ENCODE measurements around the gene ZNF3. TPM values are rescaled to one million over a fixed set of nuclear protein-coding genes. Genes with fewer than 3 reads are reported as not detected.

Gene ZNF3
- polyA plus RNA-seq, 3 donors, result 7.1 to 13.4 (median 8.9) TPM

DNA sequence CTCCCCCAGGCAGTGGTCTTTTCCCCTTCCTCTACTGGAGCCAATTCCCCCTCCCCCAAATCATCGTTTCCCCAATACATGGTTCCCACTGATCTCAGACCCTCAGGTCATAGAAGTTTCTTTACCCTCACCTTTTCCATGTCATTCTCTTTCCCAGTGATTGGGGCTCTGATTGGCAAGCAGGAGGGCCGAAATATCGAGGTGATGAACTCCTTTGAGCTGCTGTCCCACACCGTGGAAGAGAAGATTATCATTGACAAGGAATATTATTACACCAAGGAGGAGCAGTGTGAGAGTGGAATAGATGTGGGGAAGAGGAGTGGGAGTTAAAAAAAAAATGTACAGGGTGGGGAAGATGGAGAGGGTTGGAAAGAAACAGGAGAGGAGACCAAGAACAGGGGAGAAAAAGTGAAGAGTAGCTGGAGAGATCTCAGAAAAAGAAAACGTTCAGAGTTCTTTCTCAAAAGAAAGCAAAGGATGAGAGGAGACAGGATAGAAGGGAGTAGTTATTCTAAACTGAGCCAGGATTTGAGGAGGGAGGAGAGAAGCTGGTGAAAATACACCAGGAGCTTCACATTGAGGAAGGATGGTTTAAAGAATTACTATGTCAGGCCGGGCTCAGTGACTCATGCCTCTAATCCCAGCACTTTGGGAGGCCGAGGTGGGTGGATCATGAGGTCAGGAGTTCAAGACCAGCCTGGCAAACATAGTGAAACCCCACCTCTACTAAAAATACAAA lies 8.1 kb upstream of the ZNF3 start:
- H3K4me3 ChIP-seq (replicated peaks in 1 of 3; ENCODE audit: low read depth in 2 of 3, low read length in 3 of 3), result peak overlapping the region; percentile 94 to 96 (median 95)
- no peak for DNase-seq
- H2AFZ ChIP-seq (ENCODE audit: insufficient read depth, low read depth, low read length, poor library complexity, severe bottlenecking), result peak overlapping the region; percentile 94
- H4K20me1 ChIP-seq (ENCODE audit: insufficient read depth, low read length), result no peaks in the 10 kb centered on the region
- no peaks in the 10 kb centered on the region for H3K9me3 Mint-ChIP-seq
- no peaks in the 10 kb centered on the region for H3K9me3 ChIP-seq (replicated peaks in 1 of 2; ENCODE audit: control insufficient read depth in 1 of 2, insufficient read depth in 1 of 2, low read length in 2 of 2)
- H3K4me1 Mint-ChIP-seq, result peaks cover 22% of the 10 kb centered on the region
- H3K4me2 ChIP-seq (replicated peaks; ENCODE audit: extremely low read depth, low read length, poor library complexity, severe bottlenecking), result peak overlapping the region; percentile 98
- peak overlapping the region; percentile 87 to 92 for H3K4me3 Mint-ChIP-seq
- intact Hi-C loops (cut with micrococcal nuclease), result loop anchor here (10.0 kb wide), 1 partner anchor 75 kb away; the partner anchor contains the start of gene ZKSCAN1 (in 2 of the 2)
- H3K27me3 ChIP-seq (ENCODE audit: control insufficient read depth in 2 of 2, insufficient read depth in 2 of 2, low read length in 2 of 2), result no peaks in the 10 kb centered on the region
- peaks cover 12% of the 10 kb centered on the region for H3K79me2 ChIP-seq (ENCODE audit: insufficient read depth, low read length)
- peak overlapping the region in 1 of 2 donors; percentile 78 for H3K27ac ChIP-seq (ENCODE audit: low read depth in 1 of 2, low read length in 2 of 2)
- peaks cover 43 to 44% of the 10 kb centered on the region in 2 donors for H3K36me3 Mint-ChIP-seq
- H3K27ac Mint-ChIP-seq, result peak overlapping the region; percentile 57 to 91 (median 83)
- peaks cover 44 to 45% of the 10 kb centered on the region in 2 donors for H3K36me3 ChIP-seq (replicated peaks in 1 of 2; ENCODE audit: control insufficient read depth in 1 of 2, insufficient read depth in 2 of 2, low read length in 2 of 2)
- H3K4me1 ChIP-seq (ENCODE audit: control insufficient read depth in 1 of 2, insufficient read depth in 2 of 2, low read length in 2 of 2), result peaks cover 22 to 33% of the 10 kb centered on the region in 2 donors
- H3K27me3 Mint-ChIP-seq (ENCODE audit: low read depth in 3 of 3), result peaks cover 0 to 4% (median 1%) of the 10 kb centered on the region in 3 donors
- WGBS (ENCODE audit: insufficient coverage), result 50% methylated on average over 2 of the region's 7 CpGs
- TF ChIP-seq, protein P1, sequence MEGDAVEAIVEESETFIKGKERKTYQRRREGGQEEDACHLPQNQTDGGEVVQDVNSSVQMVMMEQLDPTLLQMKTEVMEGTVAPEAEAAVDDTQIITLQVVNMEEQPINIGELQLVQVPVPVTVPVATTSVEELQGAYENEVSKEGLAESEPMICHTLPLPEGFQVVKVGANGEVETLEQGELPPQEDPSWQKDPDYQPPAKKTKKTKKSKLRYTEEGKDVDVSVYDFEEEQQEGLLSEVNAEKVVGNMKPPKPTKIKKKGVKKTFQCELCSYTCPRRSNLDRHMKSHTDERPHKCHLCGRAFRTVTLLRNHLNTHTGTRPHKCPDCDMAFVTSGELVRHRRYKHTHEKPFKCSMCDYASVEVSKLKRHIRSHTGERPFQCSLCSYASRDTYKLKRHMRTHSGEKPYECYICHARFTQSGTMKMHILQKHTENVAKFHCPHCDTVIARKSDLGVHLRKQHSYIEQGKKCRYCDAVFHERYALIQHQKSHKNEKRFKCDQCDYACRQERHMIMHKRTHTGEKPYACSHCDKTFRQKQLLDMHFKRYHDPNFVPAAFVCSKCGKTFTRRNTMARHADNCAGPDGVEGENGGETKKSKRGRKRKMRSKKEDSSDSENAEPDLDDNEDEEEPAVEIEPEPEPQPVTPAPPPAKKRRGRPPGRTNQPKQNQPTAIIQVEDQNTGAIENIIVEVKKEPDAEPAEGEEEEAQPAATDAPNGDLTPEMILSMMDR (IDR thresholded peaks at IDR 0.05), result no peak
- H3K9ac ChIP-seq (ENCODE audit: insufficient read depth, low read length, poor library complexity, severe bottlenecking), result peak overlapping the region; percentile 81

DNA sequence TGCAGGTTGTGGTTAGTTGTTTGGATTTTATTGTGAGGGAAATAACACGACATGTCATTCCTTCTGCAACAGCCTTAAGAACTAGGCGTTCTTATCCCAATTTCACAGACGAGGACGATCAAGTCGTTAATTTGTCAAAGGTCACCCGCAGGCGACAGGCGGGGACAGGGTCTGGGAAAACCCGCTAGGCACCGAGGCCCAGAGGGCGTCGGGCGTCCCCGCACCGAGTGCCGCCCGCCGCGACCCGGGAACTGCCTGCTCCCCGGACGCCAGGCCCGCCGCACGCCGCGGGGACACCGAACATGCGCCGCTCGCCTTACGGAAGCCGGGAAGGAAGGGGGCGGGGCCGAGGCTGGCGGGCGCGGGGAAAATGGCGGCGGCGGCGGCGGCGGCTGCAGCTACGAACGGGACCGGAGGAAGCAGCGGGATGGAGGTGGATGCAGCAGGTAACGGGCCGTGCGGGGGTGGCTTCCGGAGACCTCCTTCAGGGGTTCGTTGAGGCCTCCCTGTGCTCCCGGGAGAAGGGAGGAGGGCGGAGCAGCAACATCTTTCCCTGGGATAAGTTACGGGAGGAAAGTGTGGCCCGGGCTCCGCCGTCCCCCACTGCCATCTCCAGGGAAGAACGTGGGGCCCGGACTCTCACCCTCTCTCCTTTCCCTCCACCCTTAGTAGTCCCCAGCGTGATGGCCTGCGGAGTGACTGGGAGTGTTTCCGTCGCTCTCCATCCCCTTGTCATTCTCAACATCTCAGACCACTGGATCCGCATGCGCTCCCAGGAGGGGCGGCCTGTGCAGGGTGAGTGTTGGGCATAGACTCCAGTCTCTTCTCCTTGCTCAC lies 7.3 kb upstream of the ZNF3 start, which contains the start of gene COPS6:
Gene COPS6, plus strand, starts transcription at position 349 of the 837 bp plus-strand sequence. Its CDS starts 22 bp downstream, at position 371.
- Mint-ChIP-seq H3K36me3 (peaks cover 36 to 37% of the 10 kb centered on the region in 2 donors), H3K9me3 (no peaks in the 10 kb centered on the region), H3K4me1 (peaks cover 22% of the 10 kb centered on the region), H3K27ac (peak within 1 kb of the TSS; percentile 78 to 93 (median 90)), H3K27me3 (ENCODE audit: low read depth in 3 of 3) (peaks cover under 1 to 4% (median 4%) of the 10 kb centered on the region in 3 donors), H3K4me3 (peak within 1 kb of the TSS; percentile 87 to 92)
- Histone ChIP-seq H3K4me3 (replicated peaks in 1 of 3; ENCODE audit: low read depth in 2 of 3, low read length in 3 of 3) (peak within 1 kb of the TSS; percentile 94 to 96 (median 95)), H3K9me3 (replicated peaks in 1 of 2; ENCODE audit: control insufficient read depth in 1 of 2, insufficient read depth in 1 of 2, low read length in 2 of 2) (no peaks in the 10 kb centered on the region), H3K9ac (ENCODE audit: insufficient read depth, low read length, poor library complexity, severe bottlenecking) (peak within 1 kb of the TSS; percentile 81), H3K27me3 (ENCODE audit: control insufficient read depth in 2 of 2, insufficient read depth in 2 of 2, low read length in 2 of 2) (no peaks in the 10 kb centered on the region), H3K79me2 (ENCODE audit: insufficient read depth, low read length) (peaks cover 12% of the 10 kb centered on the region), H3K36me3 (replicated peaks in 1 of 2; ENCODE audit: control insufficient read depth in 1 of 2, insufficient read depth in 2 of 2, low read length in 2 of 2) (peaks cover 37% of the 10 kb centered on the region in 2 donors), H3K4me2 (replicated peaks; ENCODE audit: extremely low read depth, low read length, poor library complexity, severe bottlenecking) (peak within 1 kb of the TSS; percentile 98), H3K4me1 (ENCODE audit: control insufficient read depth in 1 of 2, insufficient read depth in 2 of 2, low read length in 2 of 2) (peaks cover 22 to 33% of the 10 kb centered on the region in 2 donors), H2AFZ (ENCODE audit: insufficient read depth, low read depth, low read length, poor library complexity, severe bottlenecking) (peak within 1 kb of the TSS; percentile 94), H3K27ac (ENCODE audit: low read depth in 1 of 2, low read length in 2 of 2) (peak within 1 kb of the TSS; percentile 43 to 78), H4K20me1 (ENCODE audit: insufficient read depth, low read length) (no peaks in the 10 kb centered on the region)
- peak; percentile 60 to 81 (median 61) for DNase-seq
- WGBS (ENCODE audit: insufficient coverage), result 0% methylated on average over 48 of the region's 68 CpGs
- intact Hi-C loops (cut with micrococcal nuclease), result loop anchor here (10.0 kb wide), 1 partner anchor 74 kb away; the partner anchor contains the start of gene ZKSCAN1 (in 2 of the 2)
- TF ChIP-seq, protein P1 (IDR thresholded peaks at IDR 0.05), result no peak

All from CD14-positive monocyte (primary cell).